ENCODE results near the gene ZSWIM2. TPM values are rescaled to one million over a fixed set of nuclear protein-coding genes. Genes with fewer than 3 reads are reported as not detected.

ZSWIM2 gene
- total and polyA plus RNA-seq, 9 donors, result not detected

- no peaks in the 10 kb centered on the region for H3K27me3 ChIP-seq
- H3K27ac ChIP-seq, result no peak overlapping the region
- DNase-seq, result no peak
- 94 to 95% (median 94%) methylated on average over 4 of the region's 4 CpGs for WGBS, 3 donors
- H3K4me1 ChIP-seq (ENCODE audit: insufficient read depth), result no peaks in the 10 kb centered on the region
- TF ChIP-seq POLR2A (IDR thresholded peaks at IDR 0.05) (no peak), EP300 (IDR thresholded peaks at IDR 0.05) (no peak), CTCF (IDR thresholded peaks at IDR 0.05) (no peak)
- H3K4me3 ChIP-seq, result no peak overlapping the region
- H3K9me3 ChIP-seq, result peaks cover 0 to 3% of the 10 kb centered on the region in 2 donors
- intact Hi-C loops (cut with DNase I), result no loop called here
- no peaks in the 10 kb centered on the region for H3K36me3 ChIP-seq
Observed at GRCh38 chr2:186784930-186785329, 64.0 kb downstream of the ZSWIM2 start.

GRCh38 chr2:186783254-186783653, 65.7 kb downstream of the ZSWIM2 start:
- Histone ChIP-seq H3K27me3 (no peaks in the 10 kb centered on the region), H3K4me1 (ENCODE audit: insufficient read depth) (no peaks in the 10 kb centered on the region), H3K9me3 (peaks cover 0 to 3% of the 10 kb centered on the region in 2 donors), H3K4me3 (no peak overlapping the region), H3K36me3 (no peaks in the 10 kb centered on the region), H3K27ac (no peak overlapping the region)
- DNase-seq, result no peak
- intact Hi-C loops (cut with DNase I), result no loop called here
- TF ChIP-seq CTCF (IDR thresholded peaks at IDR 0.05) (no peak), EP300 (IDR thresholded peaks at IDR 0.05) (no peak), POLR2A (IDR thresholded peaks at IDR 0.05) (no peak)

GRCh38 chr2:186780701-186781316, 68.2 kb downstream of the ZSWIM2 start:
- WGBS, 3 donors, result 50 to 65% (median 64%) methylated on average over 4 of the region's 4 CpGs
- intact Hi-C loops (cut with DNase I), result no loop called here

More at GRCh38 chr2:186780701-186781316, 68.2 kb downstream of the ZSWIM2 start:
- H3K27me3 ChIP-seq, result no peaks in the 10 kb centered on the region
- H3K27ac ChIP-seq, result no peak overlapping the region
- TF ChIP-seq EP300 (IDR thresholded peaks at IDR 0.05) (no peak), POLR2A (IDR thresholded peaks at IDR 0.05) (no peak), CTCF (IDR thresholded peaks at IDR 0.05) (no peak)
- no peak overlapping the region for H3K4me3 ChIP-seq
- H3K36me3 ChIP-seq, result no peaks in the 10 kb centered on the region
- no peaks in the 10 kb centered on the region for H3K4me1 ChIP-seq (ENCODE audit: insufficient read depth)
- no peak for DNase-seq
- peaks cover 0 to 3% of the 10 kb centered on the region in 2 donors for H3K9me3 ChIP-seq

Other genes starting within 250 kb of the ZSWIM2 start
- 10 to 100 TPM in 6 of 7 donors, 1 to 10 TPM in 1; 9.8 to 25.1 (median 16.6) TPM for gene FAM171B, start 155.1 kb downstream of the ZSWIM2 start, total RNA-seq
- gene FAM171B, start 155.1 kb downstream of the ZSWIM2 start, polyA plus RNA-seq, result 1 to 10 TPM; 4.2 to 6.0 TPM